ENCODE data around the gene SYT1. TPM values are rescaled to one million over a fixed set of nuclear protein-coding genes. Genes with fewer than 3 reads are reported as not detected.
A peak's percentile ranks its signal among the peaks of the same experiment; 100 is the strongest.

SYT1 gene
- total and polyA plus RNA-seq, 2 donors (not counting 1 experiment from before 2014, with no cell fraction given), result 0.90 to 2.1 TPM

- Histone ChIP-seq H4K20me1 (ENCODE audit: control insufficient read depth, extremely low read depth, insufficient read depth, low read length) (no peaks in the 10 kb centered on the region), H3K79me2 (ENCODE audit: control insufficient read depth, insufficient read depth, low read length) (no peaks in the 10 kb centered on the region), H3K9ac (ENCODE audit: insufficient read depth, low read length) (no peak overlapping the region), H3K36me3 (ENCODE audit: control insufficient read depth, insufficient read depth, low read length) (no peaks in the 10 kb centered on the region), H3K27ac (ENCODE audit: insufficient read depth, low read length) (no peak overlapping the region), H3K27me3 (ENCODE audit: control insufficient read depth, insufficient read depth, low read length) (no peaks in the 10 kb centered on the region), H3K4me3 (replicated peaks in 1 of 4; ENCODE audit: control extremely low read depth in 1 of 4, insufficient read depth in 1 of 4, low read depth in 3 of 4, low read length in 4 of 4) (no peak overlapping the region), H2AFZ (ENCODE audit: low read length) (no peak overlapping the region), H3K4me1 (ENCODE audit: control insufficient read depth, extremely low read depth, insufficient read depth, low read length) (no peaks in the 10 kb centered on the region), H3K9me3 (ENCODE audit: control insufficient read depth, insufficient read depth, low read depth, low read length) (no peaks in the 10 kb centered on the region), H3K4me2 (ENCODE audit: extremely low read depth, insufficient read depth, low read length) (no peak overlapping the region)
- no peak for TF ChIP-seq CTCF (conservative IDR thresholded peaks at IDR 0.05 in 1 of 2, IDR thresholded peaks at IDR 0.05 in 1 of 2; ENCODE audit: low read depth in 1 of 2, low read length in 2 of 2)
- no peak for TF ChIP-seq EZH2 (IDR thresholded peaks at IDR 0.05; ENCODE audit: low read length, missing control alignments)
- peak in 1 of 2 donors; percentile 38 for DNase-seq (ENCODE audit: low read depth in 2 of 2)
These were observed 373.7 kb downstream of the SYT1 start for GRCh38 chr12:79238246-79238645.

GRCh38 chr12:79247494-79247893 lies 382.9 kb downstream of the SYT1 start:
- Histone ChIP-seq H3K4me3 (replicated peaks in 1 of 4; ENCODE audit: control extremely low read depth in 1 of 4, insufficient read depth in 1 of 4, low read depth in 3 of 4, low read length in 4 of 4) (no peak overlapping the region), H3K9me3 (ENCODE audit: control insufficient read depth, insufficient read depth, low read depth, low read length) (no peaks in the 10 kb centered on the region), H3K79me2 (ENCODE audit: control insufficient read depth, insufficient read depth, low read length) (no peaks in the 10 kb centered on the region), H3K4me1 (ENCODE audit: control insufficient read depth, extremely low read depth, insufficient read depth, low read length) (no peaks in the 10 kb centered on the region), H3K9ac (ENCODE audit: insufficient read depth, low read length) (no peak overlapping the region), H3K27ac (ENCODE audit: insufficient read depth, low read length) (no peak overlapping the region), H3K27me3 (ENCODE audit: control insufficient read depth, insufficient read depth, low read length) (no peaks in the 10 kb centered on the region), H3K36me3 (ENCODE audit: control insufficient read depth, insufficient read depth, low read length) (no peaks in the 10 kb centered on the region), H3K4me2 (ENCODE audit: extremely low read depth, insufficient read depth, low read length) (no peak overlapping the region), H2AFZ (ENCODE audit: low read length) (no peak overlapping the region), H4K20me1 (ENCODE audit: control insufficient read depth, extremely low read depth, insufficient read depth, low read length) (no peaks in the 10 kb centered on the region)
- TF ChIP-seq EZH2 (IDR thresholded peaks at IDR 0.05; ENCODE audit: low read length, missing control alignments) (no peak), CTCF (conservative IDR thresholded peaks at IDR 0.05 in 1 of 2, IDR thresholded peaks at IDR 0.05 in 1 of 2; ENCODE audit: low read depth in 1 of 2, low read length in 2 of 2) (no peak)
- DNase-seq (ENCODE audit: low read depth in 2 of 2), result no peak

- Histone ChIP-seq H3K9me3 (ENCODE audit: control insufficient read depth, insufficient read depth, low read depth, low read length) (no peaks in the 10 kb centered on the region), H3K27me3 (ENCODE audit: control insufficient read depth, insufficient read depth, low read length) (no peaks in the 10 kb centered on the region), H3K79me2 (ENCODE audit: control insufficient read depth, insufficient read depth, low read length) (no peaks in the 10 kb centered on the region), H4K20me1 (ENCODE audit: control insufficient read depth, extremely low read depth, insufficient read depth, low read length) (no peaks in the 10 kb centered on the region), H3K27ac (ENCODE audit: insufficient read depth, low read length) (no peak overlapping the region), H3K36me3 (ENCODE audit: control insufficient read depth, insufficient read depth, low read length) (no peaks in the 10 kb centered on the region), H3K9ac (ENCODE audit: insufficient read depth, low read length) (no peak overlapping the region), H2AFZ (ENCODE audit: low read length) (no peak overlapping the region), H3K4me3 (replicated peaks in 1 of 4; ENCODE audit: control extremely low read depth in 1 of 4, insufficient read depth in 1 of 4, low read depth in 3 of 4, low read length in 4 of 4) (no peak overlapping the region), H3K4me2 (ENCODE audit: extremely low read depth, insufficient read depth, low read length) (no peak overlapping the region), H3K4me1 (ENCODE audit: control insufficient read depth, extremely low read depth, insufficient read depth, low read length) (no peaks in the 10 kb centered on the region)
- TF ChIP-seq EZH2 (IDR thresholded peaks at IDR 0.05; ENCODE audit: low read length, missing control alignments) (no peak), CTCF (conservative IDR thresholded peaks at IDR 0.05 in 1 of 2, IDR thresholded peaks at IDR 0.05 in 1 of 2; ENCODE audit: low read depth in 1 of 2, low read length in 2 of 2) (no peak)
- peak; percentile 79 to 80 for DNase-seq (ENCODE audit: low read depth in 2 of 2)
These were observed 385.6 kb downstream of the SYT1 start for GRCh38 chr12:79250186-79250585.
